ENCODE results near the gene ARHGAP15.

DNA sequence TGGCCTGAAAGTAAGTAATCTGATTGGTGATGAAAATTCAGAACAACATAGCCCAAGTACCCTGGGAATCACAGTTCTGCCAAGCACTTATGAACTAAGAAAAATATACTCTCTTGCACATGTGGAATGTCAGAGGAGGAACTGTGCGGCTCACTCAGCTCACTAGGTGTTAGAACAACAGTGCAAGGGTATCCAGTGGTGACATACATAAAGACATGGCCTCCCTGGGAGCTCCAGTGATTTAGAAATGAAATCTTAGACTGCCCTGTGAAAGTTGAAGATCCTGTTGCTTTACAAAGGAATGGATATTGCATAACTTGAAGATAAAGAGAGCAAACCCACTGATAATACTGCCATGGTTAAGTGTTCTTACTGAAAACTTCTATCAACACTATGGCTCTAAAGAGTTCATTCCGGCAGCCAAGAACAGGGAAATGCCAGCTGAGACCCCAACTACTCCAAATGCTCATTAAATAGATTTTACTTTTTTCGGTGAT lies 246.2 kb downstream of the ARHGAP15 start:
- TF ChIP-seq, protein P1, sequence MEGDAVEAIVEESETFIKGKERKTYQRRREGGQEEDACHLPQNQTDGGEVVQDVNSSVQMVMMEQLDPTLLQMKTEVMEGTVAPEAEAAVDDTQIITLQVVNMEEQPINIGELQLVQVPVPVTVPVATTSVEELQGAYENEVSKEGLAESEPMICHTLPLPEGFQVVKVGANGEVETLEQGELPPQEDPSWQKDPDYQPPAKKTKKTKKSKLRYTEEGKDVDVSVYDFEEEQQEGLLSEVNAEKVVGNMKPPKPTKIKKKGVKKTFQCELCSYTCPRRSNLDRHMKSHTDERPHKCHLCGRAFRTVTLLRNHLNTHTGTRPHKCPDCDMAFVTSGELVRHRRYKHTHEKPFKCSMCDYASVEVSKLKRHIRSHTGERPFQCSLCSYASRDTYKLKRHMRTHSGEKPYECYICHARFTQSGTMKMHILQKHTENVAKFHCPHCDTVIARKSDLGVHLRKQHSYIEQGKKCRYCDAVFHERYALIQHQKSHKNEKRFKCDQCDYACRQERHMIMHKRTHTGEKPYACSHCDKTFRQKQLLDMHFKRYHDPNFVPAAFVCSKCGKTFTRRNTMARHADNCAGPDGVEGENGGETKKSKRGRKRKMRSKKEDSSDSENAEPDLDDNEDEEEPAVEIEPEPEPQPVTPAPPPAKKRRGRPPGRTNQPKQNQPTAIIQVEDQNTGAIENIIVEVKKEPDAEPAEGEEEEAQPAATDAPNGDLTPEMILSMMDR (IDR thresholded peaks at IDR 0.05 in 8 of 11, conservative IDR thresholded peaks at IDR 0.05 in 3 of 11) = no peak
- no peak for TF ChIP-seq POLR2AphosphoS5 (IDR thresholded peaks at IDR 0.05)
- no peak for TF ChIP-seq POLR2A (IDR thresholded peaks at IDR 0.05)

All from spleen (tissue), 7 donors.